ENCODE measurements around the gene GPR42. TPM values are rescaled to one million over a fixed set of nuclear protein-coding genes. Genes with fewer than 3 reads are reported as not detected.

GPR42 gene
- total RNA-seq, 3 donors from 2014 or later, result 0.32 TPM; not detected in 2

DNA sequence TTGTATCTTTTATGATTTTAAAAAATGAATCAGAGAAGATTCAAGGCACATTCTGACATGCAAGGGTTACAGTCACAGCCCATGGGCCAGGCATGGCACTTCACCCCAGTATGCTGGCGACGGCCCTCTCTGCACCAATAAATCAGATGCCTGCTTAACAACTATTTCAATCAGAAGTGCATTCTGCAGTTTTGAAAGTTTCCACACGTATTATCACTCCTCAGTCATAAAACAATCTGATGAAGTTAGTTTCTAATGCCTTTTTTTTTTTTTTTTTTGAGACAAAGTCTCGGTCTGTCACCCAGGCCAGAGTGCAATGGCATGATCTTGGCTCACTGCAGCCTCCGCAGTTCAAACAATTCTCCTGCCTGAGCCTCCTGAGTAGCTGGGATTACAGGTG, 48.9 kb downstream of the GPR42 start:
- DNase-seq (no peak), ATAC-seq (no peak)
- Histone ChIP-seq H3K36me3 (ENCODE audit: low read depth) (no peaks in the 10 kb centered on the region), H3K9me3 (no peaks in the 10 kb centered on the region), H3K4me3 (no peak overlapping the region), H3K4me1 (ENCODE audit: low read depth) (peaks cover 9% of the 10 kb centered on the region)
- intact Hi-C loops (cut with DNase I, micrococcal nuclease), result no loop called here
- TF ChIP-seq, protein P1, sequence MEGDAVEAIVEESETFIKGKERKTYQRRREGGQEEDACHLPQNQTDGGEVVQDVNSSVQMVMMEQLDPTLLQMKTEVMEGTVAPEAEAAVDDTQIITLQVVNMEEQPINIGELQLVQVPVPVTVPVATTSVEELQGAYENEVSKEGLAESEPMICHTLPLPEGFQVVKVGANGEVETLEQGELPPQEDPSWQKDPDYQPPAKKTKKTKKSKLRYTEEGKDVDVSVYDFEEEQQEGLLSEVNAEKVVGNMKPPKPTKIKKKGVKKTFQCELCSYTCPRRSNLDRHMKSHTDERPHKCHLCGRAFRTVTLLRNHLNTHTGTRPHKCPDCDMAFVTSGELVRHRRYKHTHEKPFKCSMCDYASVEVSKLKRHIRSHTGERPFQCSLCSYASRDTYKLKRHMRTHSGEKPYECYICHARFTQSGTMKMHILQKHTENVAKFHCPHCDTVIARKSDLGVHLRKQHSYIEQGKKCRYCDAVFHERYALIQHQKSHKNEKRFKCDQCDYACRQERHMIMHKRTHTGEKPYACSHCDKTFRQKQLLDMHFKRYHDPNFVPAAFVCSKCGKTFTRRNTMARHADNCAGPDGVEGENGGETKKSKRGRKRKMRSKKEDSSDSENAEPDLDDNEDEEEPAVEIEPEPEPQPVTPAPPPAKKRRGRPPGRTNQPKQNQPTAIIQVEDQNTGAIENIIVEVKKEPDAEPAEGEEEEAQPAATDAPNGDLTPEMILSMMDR (IDR thresholded peaks at IDR 0.05), result no peak

DNA sequence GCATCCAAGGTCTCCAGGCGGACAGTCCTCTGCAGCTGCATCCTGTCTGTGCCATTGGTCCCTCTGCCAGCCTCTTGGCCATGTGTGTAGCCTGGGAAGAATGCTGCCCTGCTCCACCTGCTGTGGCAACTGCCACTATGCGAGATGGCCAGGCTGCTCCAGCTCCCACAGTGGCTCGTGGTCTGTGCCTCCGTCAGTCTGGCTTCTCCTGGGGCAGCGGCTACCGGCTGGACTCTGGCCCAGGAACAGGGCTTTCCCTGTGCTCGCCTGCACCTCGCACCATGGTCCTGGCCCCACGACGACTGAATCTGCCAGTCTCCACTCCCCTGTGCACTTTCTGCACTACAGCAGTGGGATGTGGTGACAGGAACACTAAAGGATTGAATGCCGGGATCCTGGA, 50.5 kb downstream of the GPR42 start:
- DNase-seq (no peak), ATAC-seq (no peak)
- Histone ChIP-seq H3K36me3 (ENCODE audit: low read depth) (no peaks in the 10 kb centered on the region), H3K9me3 (no peaks in the 10 kb centered on the region), H3K4me1 (ENCODE audit: low read depth) (peaks cover 9% of the 10 kb centered on the region), H3K4me3 (no peak overlapping the region)
- TF ChIP-seq, protein P1 (IDR thresholded peaks at IDR 0.05), result no peak
- intact Hi-C loops (cut with DNase I, micrococcal nuclease), result no loop called here

Small RNA genes lying within 50 kb of the gene (microRNA-seq; reads per million reads assigned to microRNA genes)
- not detected for gene MIR5196

Other genes with a start within 250 kb of the GPR42 start
- gene LGI4, start 236.0 kb upstream of the GPR42 start, total RNA-seq, result 10 to 100 TPM; 14.1 to 38.8 (median 31.1) TPM
- gene FXYD1, start 232.2 kb upstream of the GPR42 start, total RNA-seq, result 10 to 100 TPM; 13.3 to 71.0 (median 15.4) TPM
- 1 to 10 TPM in 1 of 3 donors, not detected in 2; 1.5 TPM for gene FXYD7, start 227.8 kb upstream of the GPR42 start, total RNA-seq
- gene FXYD5, start 216.3 kb upstream of the GPR42 start, total RNA-seq, result 10 to 100 TPM in 2 of 3 donors, 1 to 10 TPM in 1; 9.1 to 20.8 (median 17.9) TPM
- not detected for gene FAM187B, start 142.3 kb upstream of the GPR42 start, total RNA-seq
- 100 to 1,000 TPM; 123 to 302 (median 289) TPM for gene LSR, start 122.1 kb upstream of the GPR42 start, total RNA-seq
- 100 to 1,000 TPM in 2 of 3 donors, 10 to 100 TPM in 1; 94.5 to 131 (median 116) TPM for gene USF2, start 102.1 kb upstream of the GPR42 start, total RNA-seq
- gene HAMP, start 88.5 kb upstream of the GPR42 start, total RNA-seq, result not detected
- gene MAG, start 78.9 kb upstream of the GPR42 start, total RNA-seq, result under 1 TPM in 1 of 3 donors, not detected in 2; 0.80 TPM
- gene CD22, start 41.9 kb upstream of the GPR42 start, total RNA-seq, result 1 to 10 TPM; 2.2 to 5.7 (median 4.1) TPM
- not detected for gene FFAR1, start 23.2 kb upstream of the GPR42 start, total RNA-seq
- 1 to 10 TPM in 1 of 3 donors, not detected in 2; 1.5 TPM for gene FFAR3, start 12.6 kb upstream of the GPR42 start, total RNA-seq
- gene FFAR2, start 77.2 kb downstream of the GPR42 start, total RNA-seq, result 1 to 10 TPM in 1 of 3 donors, under 1 TPM in 2; 0.32 to 1.4 (median 0.32) TPM
- gene KRTDAP, start 119.4 kb downstream of the GPR42 start, total RNA-seq, result not detected
- 10 to 100 TPM in 2 of 3 donors, 1 to 10 TPM in 1; 8.2 to 14.3 (median 10.7) TPM for gene DMKN, start 142.6 kb downstream of the GPR42 start, total RNA-seq
- gene SBSN, start 157.2 kb downstream of the GPR42 start, total RNA-seq, result not detected
- not detected for gene GAPDHS, start 162.4 kb downstream of the GPR42 start, total RNA-seq
- 10 to 100 TPM; 54.4 to 62.8 (median 58.2) TPM for gene TMEM147, start 174.6 kb downstream of the GPR42 start, total RNA-seq
- not detected for gene ATP4A, start 192.6 kb downstream of the GPR42 start, total RNA-seq
- not detected for gene PMIS2, start 215.1 kb downstream of the GPR42 start, total RNA-seq
- 10 to 100 TPM in 1 of 3 donors, 1 to 10 TPM in 2; 6.4 to 13.2 (median 9.0) TPM for gene HAUS5, start 241.7 kb downstream of the GPR42 start, total RNA-seq

Data from mucosa of descending colon (tissue), 3 donors.